Endothelial cell of umbilical vein (primary cell): ENCODE measurements around the gene HOXC12. TPM values are rescaled to one million over a fixed set of nuclear protein-coding genes. Genes with fewer than 3 reads are reported as not detected.

Source experiments
- BruUV-seq: library from RNA; stranded (reverse); fragments of 400-500 nt; replicated peaks from 2 replicates; lab custom pipeline; 2021; lab: Mats Ljungman, UMichigan
- CTCF ChIA-PET: fragments of 300-600, 350-600 bp; sonication (Branson Sonifier 250); formaldehyde crosslinking; loops from one replicate; lab custom pipeline; 2021; ENCODE audit warnings: antibody characterized with exemption, inconsistent platforms; lab: Charles Lee
- POLR2A ChIA-PET: fragments of 300-600, 350-600 bp; sonication (Branson Sonifier 250); formaldehyde crosslinking; loops from one replicate; lab custom pipeline; 2021; ENCODE audit warnings: antibody characterized with exemption, inconsistent platforms; lab: Charles Lee
- DNase-seq: peaks from one replicate; pipeline ENCODE4 v3.0.0-alpha.2; 2011; ENCODE audit warnings: low read depth, low spot score
- FAIRE-seq: peaks from 2 replicates; lab custom pipeline; 2011; peaks lifted over from hg19 to GRCh38; lab: Jason Lieb, UNC
- H2AFZ ChIP-seq: 2 replicates; pipeline ENCODE4 v1.6.0; 2012; ENCODE audit warnings: low read depth, low read length, control low read depth, inconsistent platforms
- H3K27ac ChIP-seq: 2 replicates; pipeline ENCODE4 v1.5.1; 2011; ENCODE audit warnings: low read depth, mild to moderate bottlenecking, control low read depth, low read length, moderate library complexity; ENCODE audit not compliant: insufficient read depth
- H3K27me3 ChIP-seq, 2 experiments: 2 replicates each; pipeline versions ENCODE4 v1.6.0 to v1.6.1; 2011; ENCODE audit warnings: low read length in 2 of 2, mixed read lengths in 1 of 2; ENCODE audit not compliant: control insufficient read depth in 2 of 2, insufficient read depth in 2 of 2
- H3K36me3 ChIP-seq, 2 experiments: 2 replicates in 1 of 2; 3 replicates in 1 of 2; pipeline ENCODE4 v1.5.1; 2011; ENCODE audit warnings: low read length in 2 of 2, mild to moderate bottlenecking in 1 of 2, moderate library complexity in 1 of 2; ENCODE audit not compliant: control insufficient read depth in 2 of 2, insufficient read depth in 2 of 2; ENCODE audit errors: extremely low read depth in 1 of 2
- H3K4me1 ChIP-seq: 3 replicates; pipeline ENCODE4 v1.5.1; 2011; ENCODE audit warnings: mild to moderate bottlenecking, low read length; ENCODE audit not compliant: control insufficient read depth, insufficient read depth; ENCODE audit errors: extremely low read depth
- H3K4me2 ChIP-seq: 2 replicates; pipeline ENCODE4 v1.6.1; 2011; ENCODE audit warnings: low read length, control low read depth, mixed read lengths; ENCODE audit not compliant: insufficient read depth
- H3K4me3 ChIP-seq, 3 experiments: fragments of 200-600 bp in 1 of 3; sonication (generic), shearing (Covaris generic) in 1 of 3; replicated peaks in 1 of 3; 2 replicates each; pipeline ENCODE4 v1.5.1; 2011 to 2016; ENCODE audit warnings: control low read depth in 3 of 3, low read length in 3 of 3, mild to moderate bottlenecking in 2 of 3, inconsistent platforms in 1 of 3, low read depth in 1 of 3, moderate library complexity in 1 of 3; ENCODE audit not compliant: insufficient read depth in 1 of 3
- H3K79me2 ChIP-seq: 2 replicates; pipeline ENCODE4 v1.6.0; 2012; ENCODE audit warnings: low read length, inconsistent platforms; ENCODE audit not compliant: control insufficient read depth, insufficient read depth
- H3K9ac ChIP-seq: replicated peaks from 2 replicates; pipeline ENCODE3; 2011; ENCODE audit warnings: low read length, control low read depth; ENCODE audit not compliant: insufficient read depth; ENCODE audit errors: extremely low read depth
- H3K9me1 ChIP-seq: replicated peaks from 3 replicates; pipeline ENCODE4 v1.6.0; 2011; ENCODE audit warnings: mild to moderate bottlenecking, low read length; ENCODE audit not compliant: control insufficient read depth, insufficient read depth; ENCODE audit errors: extremely low read depth
- H3K9me3 ChIP-seq: replicated peaks from 2 replicates; pipeline ENCODE4 v1.5.1; 2012; ENCODE audit warnings: low read length, inconsistent platforms; ENCODE audit not compliant: control insufficient read depth, insufficient read depth
- H4K20me1 ChIP-seq: replicated peaks from 2 replicates; pipeline ENCODE3; 2011; ENCODE audit warnings: mild to moderate bottlenecking, low read length; ENCODE audit not compliant: control insufficient read depth, insufficient read depth; ENCODE audit errors: extremely low read depth
- EZH2 ChIP-seq: IDR thresholded peaks from 2 replicates; pipeline ENCODE4 v1.6.1; 2012; ENCODE audit warnings: borderline replicate concordance, low read depth, mild to moderate bottlenecking, moderate library complexity, low read length, inconsistent platforms; ENCODE audit not compliant: severe bottlenecking
- FOS ChIP-seq: IDR thresholded peaks from 2 replicates; pipeline ENCODE4 v1.6.1; 2011; ENCODE audit warnings: mild to moderate bottlenecking, low read length, moderate library complexity, borderline replicate concordance; ENCODE audit not compliant: insufficient read depth
- GATA2 ChIP-seq: IDR thresholded peaks from 2 replicates; pipeline ENCODE4 v1.7.0; 2011; ENCODE audit warnings: low read depth, mild to moderate bottlenecking, moderate library complexity, mixed read lengths, low read length; ENCODE audit not compliant: insufficient read length, insufficient read depth
- JUN ChIP-seq: IDR thresholded peaks from 2 replicates; pipeline ENCODE4 v1.6.1; 2011; ENCODE audit warnings: borderline replicate concordance, low read depth; ENCODE audit not compliant: insufficient read length, insufficient read depth
- MYC ChIP-seq: IDR thresholded peaks from one replicate; pipeline ENCODE4 v1.6.1; 2011; ENCODE audit warnings: mild to moderate bottlenecking, low read depth, low read length
- POLR2A ChIP-seq: IDR thresholded peaks from 2 replicates; pipeline ENCODE4 v1.6.1; 2012; ENCODE audit warnings: low read depth, mild to moderate bottlenecking, control low read depth, low read length
- POLR2AphosphoS5 ChIP-seq: IDR thresholded peaks from 2 replicates; pipeline ENCODE4 v1.6.1; 2012; ENCODE audit warnings: low read depth, mild to moderate bottlenecking, control low read depth, low read length, moderate library complexity; ENCODE audit not compliant: insufficient read depth
- dilution Hi-C: fragments of 300-500 bp; cut with MboI; formaldehyde crosslinking; loops from one replicate; pipeline ENCODE4 v1.15.0; 2019; ENCODE audit warnings: low sequenced_read_pairs; ENCODE audit not compliant: extremely low pct_ligation_motif_present
- intact Hi-C: fragments of 100-400 bp; cut with micrococcal nuclease; formaldehyde crosslinking; loops from one replicate; pipeline ENCODE4 v1.10.0; 2022
- polyA plus RNA-seq, 4 experiments: library from polyadenylated mRNA; depleted of rRNA in 3 of 4; stranded (reverse) in 3 of 4; unstranded in 1 of 4; fragments of >200 nt; gene quantifications; 2 replicates each; pipeline versions ENCODE4 v1.2.1 to v1.2.3, GENCODE V29; 2011 to 2012; ENCODE audit warnings: missing spikeins in 1 of 4
- total RNA-seq: library from RNA; stranded (reverse); gene quantifications from 2 replicates; pipeline ENCODE4 v1.2.3, GENCODE V29; 2021
- TF ChIP-seq, protein P1 (sequence below): IDR thresholded peaks from 2 replicates; pipeline ENCODE4 v1.6.1; 2011; ENCODE audit not compliant: insufficient read depth, insufficient read length
- TF ChIP-seq, protein P2 (sequence below), 2 donors: IDR thresholded peaks; 1 replicate in 1 of 2; 2 replicates in 1 of 2; pipeline ENCODE4 v1.5.1; 2011; ENCODE audit warnings: low read length in 2 of 2, mild to moderate bottlenecking in 2 of 2, moderate library complexity in 2 of 2, control low read depth in 1 of 2, inconsistent platforms in 1 of 2, low read depth in 1 of 2; ENCODE audit not compliant: insufficient read depth in 1 of 2; ENCODE audit errors: extremely low read depth in 1 of 2

The HOXC12 gene
- total and polyA plus RNA-seq, 2 donors (not counting 3 experiments of a cell fraction or from before 2014, with no cell fraction given) = not detected

DNA sequence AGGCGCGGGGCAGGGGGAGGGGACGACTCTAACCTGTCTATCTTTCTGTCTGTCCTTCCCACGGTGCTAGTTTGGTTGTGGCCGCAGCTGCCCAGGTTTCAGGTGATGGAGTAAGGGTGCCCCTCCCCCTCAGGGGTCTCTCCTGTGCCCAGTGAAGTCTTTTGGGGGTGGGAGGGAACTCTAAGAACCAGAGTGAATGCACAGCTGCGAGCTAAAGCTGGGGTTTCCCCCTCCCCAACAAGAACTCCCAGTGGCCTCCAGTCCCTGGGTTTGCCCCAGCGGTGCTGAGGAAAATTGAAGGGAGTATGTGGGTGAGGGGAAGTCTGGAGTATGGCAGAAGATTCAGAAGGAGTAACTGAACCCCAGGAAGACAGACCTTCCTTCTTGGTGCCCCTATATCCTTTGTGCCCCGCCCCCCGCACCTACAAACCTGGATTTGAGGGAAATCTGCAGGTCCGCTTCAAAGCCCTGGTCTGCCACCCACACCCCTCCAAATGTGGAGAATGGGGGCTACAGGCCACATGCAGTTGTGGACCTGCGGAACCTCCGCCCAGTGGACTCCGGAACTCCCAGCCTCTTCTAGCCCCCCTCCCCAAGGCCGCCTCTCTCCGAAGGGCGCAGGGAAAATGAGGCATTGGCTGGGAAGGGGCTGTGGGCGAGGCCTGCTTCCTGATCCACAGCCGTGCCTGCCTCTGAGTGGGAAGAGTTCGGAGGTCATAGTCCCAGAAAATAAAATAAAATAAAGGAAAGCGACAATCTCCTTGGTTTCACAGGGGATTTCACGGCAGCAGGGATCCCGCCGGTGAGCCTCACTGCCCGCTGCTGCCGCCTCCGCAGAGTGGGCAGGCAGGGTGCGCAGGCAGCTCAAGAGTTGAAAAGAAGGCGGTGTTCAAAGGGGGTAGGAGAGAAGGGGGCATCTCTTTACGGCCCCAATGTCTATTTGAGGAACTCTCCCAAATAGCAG, 41.8 kb downstream of the HOXC12 start:
- ChIA-PET POLR2A (interaction anchor here (0.6 kb wide), 1 partner anchor 597 kb away, joined by 3 read pairs; no protein-coding TSS in a partner anchor), CTCF (interaction anchor here (0.6 to 3.7 kb wide), 4 partner anchors 9 to 211 kb away, joined by 3 to 17 read pairs (median 8); no protein-coding TSS in a partner anchor)
- Histone ChIP-seq H3K27me3 (peaks cover 85 to 99% of the 10 kb centered on the region in 2 experiments), H3K79me2 (no peaks in the 10 kb centered on the region), H3K36me3 (no peaks in the 10 kb centered on the region), H3K4me2 (peak overlapping the region; percentile 16), H3K27ac (no peak overlapping the region), H4K20me1 (no peaks in the 10 kb centered on the region), H3K9me1 (no peaks in the 10 kb centered on the region), H3K9me3 (no peaks in the 10 kb centered on the region), H3K4me1 (no peaks in the 10 kb centered on the region), H2AFZ (no peak overlapping the region), H3K4me3 (no peak overlapping the region), H3K9ac (no peak overlapping the region)
- intact Hi-C loops (no loop called here), dilution Hi-C loops (no loop called here)
- no TSS peak for BruUV-seq
- TF ChIP-seq POLR2A = no peak
- no peak for TF ChIP-seq FOS
- TF ChIP-seq JUN = no peak
- TF ChIP-seq, protein P1, sequence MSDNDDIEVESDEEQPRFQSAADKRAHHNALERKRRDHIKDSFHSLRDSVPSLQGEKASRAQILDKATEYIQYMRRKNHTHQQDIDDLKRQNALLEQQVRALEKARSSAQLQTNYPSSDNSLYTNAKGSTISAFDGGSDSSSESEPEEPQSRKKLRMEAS = no peak
- TF ChIP-seq POLR2AphosphoS5 = no peak
- TF ChIP-seq, protein P2, sequence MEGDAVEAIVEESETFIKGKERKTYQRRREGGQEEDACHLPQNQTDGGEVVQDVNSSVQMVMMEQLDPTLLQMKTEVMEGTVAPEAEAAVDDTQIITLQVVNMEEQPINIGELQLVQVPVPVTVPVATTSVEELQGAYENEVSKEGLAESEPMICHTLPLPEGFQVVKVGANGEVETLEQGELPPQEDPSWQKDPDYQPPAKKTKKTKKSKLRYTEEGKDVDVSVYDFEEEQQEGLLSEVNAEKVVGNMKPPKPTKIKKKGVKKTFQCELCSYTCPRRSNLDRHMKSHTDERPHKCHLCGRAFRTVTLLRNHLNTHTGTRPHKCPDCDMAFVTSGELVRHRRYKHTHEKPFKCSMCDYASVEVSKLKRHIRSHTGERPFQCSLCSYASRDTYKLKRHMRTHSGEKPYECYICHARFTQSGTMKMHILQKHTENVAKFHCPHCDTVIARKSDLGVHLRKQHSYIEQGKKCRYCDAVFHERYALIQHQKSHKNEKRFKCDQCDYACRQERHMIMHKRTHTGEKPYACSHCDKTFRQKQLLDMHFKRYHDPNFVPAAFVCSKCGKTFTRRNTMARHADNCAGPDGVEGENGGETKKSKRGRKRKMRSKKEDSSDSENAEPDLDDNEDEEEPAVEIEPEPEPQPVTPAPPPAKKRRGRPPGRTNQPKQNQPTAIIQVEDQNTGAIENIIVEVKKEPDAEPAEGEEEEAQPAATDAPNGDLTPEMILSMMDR (IDR thresholded peaks at IDR 0.05; ENCODE audit: extremely low read depth in 1 of 2, insufficient read depth in 1 of 2, low read depth in 1 of 2, low read length in 2 of 2) = no peak
- no peak for TF ChIP-seq MYC
- no peak for TF ChIP-seq GATA2
- TF ChIP-seq EZH2 = no peak
- FAIRE-seq (no peak), DNase-seq (no peak)
